ENCODE data around the gene ANGPTL8. TPM values are rescaled to one million over a fixed set of nuclear protein-coding genes. Genes with fewer than 3 reads are reported as not detected.
A peak's percentile ranks its signal among the peaks of the same experiment; 100 is the strongest.

Gene ANGPTL8
- total and polyA plus RNA-seq, 7 experiments from 2014 or later = not detected

GRCh38 chr19:11273296-11273695 lies 33.9 kb downstream of the ANGPTL8 start:
- ChIA-PET POLR2A (no interaction called here), CTCF (no interaction called here)

GRCh38 chr19:11273989-11274388 lies 34.6 kb downstream of the ANGPTL8 start:
- Mint-ChIP-seq H3K27ac (no peak overlapping the region), H3K4me3 (no peak overlapping the region), H3K27me3 (peaks cover 26 to 70% (median 32%) of the 10 kb centered on the region in 5 donors), H3K4me1 (peaks cover 0 to 5% (median 0%) of the 10 kb centered on the region in 7 donors), H3K9me3 (peaks cover 0 to 17% (median 7%) of the 10 kb centered on the region in 11 donors), H3K36me3 (peaks cover 0 to 3% (median 0%) of the 10 kb centered on the region in 5 donors)
- no peak for ATAC-seq
- no peak for DNase-seq
- ChIA-PET CTCF (interaction anchor here (0.6 kb wide), 1 partner anchor 19 kb away, joined by 4 read pairs; no protein-coding TSS in a partner anchor), POLR2A (no interaction called here)
- Histone ChIP-seq H3K9me3 (ENCODE audit: control insufficient read depth in 2 of 3, low read length in 3 of 3) (peaks cover 0 to 14% (median 0%) of the 10 kb centered on the region in 3 experiments), H3K27me3 (ENCODE audit: control insufficient read depth in 2 of 2, insufficient read depth in 2 of 2, low read length in 2 of 2) (no peaks in the 10 kb centered on the region), H3K4me1 (ENCODE audit: control insufficient read depth in 2 of 2, insufficient read depth in 2 of 2, low read length in 2 of 2) (peaks cover 0 to under 1% of the 10 kb centered on the region in 2 donors), H3K36me3 (ENCODE audit: control insufficient read depth in 2 of 3, insufficient read depth in 3 of 3, low read length in 3 of 3) (no peaks in the 10 kb centered on the region), H3K4me3 (ENCODE audit: low read length) (no peak overlapping the region), H3K27ac (ENCODE audit: low read depth, low read length) (no peak overlapping the region)
- intact Hi-C loops (cut with micrococcal nuclease) = no loop called here

More at GRCh38 chr19:11273296-11273695, 33.9 kb downstream of the ANGPTL8 start:
- no peak overlapping the region for H3K4me3 ChIP-seq (ENCODE audit: low read length)
- Mint-ChIP-seq H3K4me3 (no peak overlapping the region), H3K4me1 (peaks cover 0 to 5% (median 0%) of the 10 kb centered on the region in 7 donors), H3K27me3 (peaks cover 32 to 73% (median 37%) of the 10 kb centered on the region in 5 donors), H3K27ac (peak overlapping the region in 1 of 9 donors; percentile 65), H3K9me3 (peaks cover 0 to 12% (median 5%) of the 10 kb centered on the region in 11 donors), H3K36me3 (peaks cover 0 to 3% (median 0%) of the 10 kb centered on the region in 5 donors)
- peaks cover 0 to 7% (median 0%) of the 10 kb centered on the region in 3 experiments for H3K9me3 ChIP-seq (ENCODE audit: control insufficient read depth in 2 of 3, low read length in 3 of 3)
- intact Hi-C loops (cut with micrococcal nuclease) = no loop called here
- H3K27me3 ChIP-seq (ENCODE audit: control insufficient read depth in 2 of 2, insufficient read depth in 2 of 2, low read length in 2 of 2) = no peaks in the 10 kb centered on the region
- no peak for ATAC-seq
- DNase-seq = no peak
- H3K4me1 ChIP-seq (ENCODE audit: control insufficient read depth in 2 of 2, insufficient read depth in 2 of 2, low read length in 2 of 2) = no peaks in the 10 kb centered on the region
- no peaks in the 10 kb centered on the region for H3K36me3 ChIP-seq (ENCODE audit: control insufficient read depth in 2 of 3, insufficient read depth in 3 of 3, low read length in 3 of 3)
- no peak overlapping the region for H3K27ac ChIP-seq (ENCODE audit: low read depth, low read length)

GRCh38 chr19:11274533-11275086 lies 35.2 kb downstream of the ANGPTL8 start:
- POLR2A ChIA-PET = no interaction called here
- peaks cover 4 to 10% (median 5%) of the 10 kb centered on the region in 7 donors for H3K4me1 Mint-ChIP-seq

GRCh38 chr19:11278670-11279069 lies 39.3 kb downstream of the ANGPTL8 start:
- POLR2A ChIA-PET = interaction anchor here (0.6 kb wide), 1 partner anchor 155 kb away, joined by 3 read pairs; no protein-coding TSS in a partner anchor
- Mint-ChIP-seq H3K9me3 (peaks cover 0 to 38% (median 10%) of the 10 kb centered on the region in 11 donors), H3K27me3 (peaks cover 26 to 73% (median 29%) of the 10 kb centered on the region in 5 donors), H3K27ac (no peak overlapping the region), H3K4me3 (no peak overlapping the region), H3K36me3 (peaks cover 0 to 3% (median 0%) of the 10 kb centered on the region in 5 donors), H3K4me1 (peaks cover 6 to 22% (median 13%) of the 10 kb centered on the region in 7 donors)
- CTCF ChIA-PET = no interaction called here
- H3K36me3 ChIP-seq (ENCODE audit: control insufficient read depth in 2 of 3, insufficient read depth in 3 of 3, low read length in 3 of 3) = no peaks in the 10 kb centered on the region
- intact Hi-C loops (cut with micrococcal nuclease) = no loop called here
- DNase-seq (no peak), ATAC-seq (no peak)
- no peak overlapping the region for H3K27ac ChIP-seq (ENCODE audit: low read depth, low read length)
- H3K4me1 ChIP-seq (ENCODE audit: control insufficient read depth in 2 of 2, insufficient read depth in 2 of 2, low read length in 2 of 2) = peaks cover 10 to 18% of the 10 kb centered on the region in 2 donors
- peaks cover 0 to 24% (median 0%) of the 10 kb centered on the region in 3 experiments for H3K9me3 ChIP-seq (ENCODE audit: control insufficient read depth in 2 of 3, low read length in 3 of 3)
- H3K27me3 ChIP-seq (ENCODE audit: control insufficient read depth in 2 of 2, insufficient read depth in 2 of 2, low read length in 2 of 2) = no peaks in the 10 kb centered on the region
- H3K4me3 ChIP-seq (ENCODE audit: low read length) = no peak overlapping the region

More at GRCh38 chr19:11274533-11275086, 35.2 kb downstream of the ANGPTL8 start:
- intact Hi-C loops (cut with micrococcal nuclease) = no loop called here
- peaks cover 0 to 3% (median 0%) of the 10 kb centered on the region in 5 donors for H3K36me3 Mint-ChIP-seq
- no peak overlapping the region for H3K27ac Mint-ChIP-seq
- CTCF ChIA-PET = interaction anchor here (0.6 kb wide), 1 partner anchor 18 kb away, joined by 4 read pairs; no protein-coding TSS in a partner anchor
- H3K36me3 ChIP-seq (ENCODE audit: control insufficient read depth in 2 of 3, insufficient read depth in 3 of 3, low read length in 3 of 3) = no peaks in the 10 kb centered on the region
- H3K27me3 Mint-ChIP-seq = peaks cover 20 to 68% (median 27%) of the 10 kb centered on the region in 5 donors
- H3K9me3 Mint-ChIP-seq = peaks cover 0 to 22% (median 9%) of the 10 kb centered on the region in 11 donors
- no peak overlapping the region for H3K27ac ChIP-seq (ENCODE audit: low read depth, low read length)
- H3K4me3 Mint-ChIP-seq = no peak overlapping the region
- DNase-seq = no peak
- H3K4me3 ChIP-seq (ENCODE audit: low read length) = no peak overlapping the region
- peaks cover 6% of the 10 kb centered on the region in 2 donors for H3K4me1 ChIP-seq (ENCODE audit: control insufficient read depth in 2 of 2, insufficient read depth in 2 of 2, low read length in 2 of 2)
- no peak for ATAC-seq
- no peaks in the 10 kb centered on the region for H3K27me3 ChIP-seq (ENCODE audit: control insufficient read depth in 2 of 2, insufficient read depth in 2 of 2, low read length in 2 of 2)
- H3K9me3 ChIP-seq (ENCODE audit: control insufficient read depth in 2 of 3, low read length in 3 of 3) = peaks cover 0 to 20% (median 0%) of the 10 kb centered on the region in 3 experiments

- Mint-ChIP-seq H3K9me3 (peaks cover 0 to 38% (median 10%) of the 10 kb centered on the region in 11 donors), H3K36me3 (peaks cover 0 to 3% (median 0%) of the 10 kb centered on the region in 5 donors), H3K4me1 (peaks cover 6 to 22% (median 13%) of the 10 kb centered on the region in 7 donors), H3K27me3 (peaks cover 20 to 73% (median 36%) of the 10 kb centered on the region in 5 donors), H3K4me3 (peak overlapping the region; percentile 12 to 76 (median 46)), H3K27ac (peak overlapping the region in 6 of 9 donors; percentile 48 to 69 (median 62))
- intact Hi-C loops (cut with micrococcal nuclease) = no loop called here
- H3K9me3 ChIP-seq (ENCODE audit: control insufficient read depth in 2 of 3, low read length in 3 of 3) = peaks cover 0 to 24% (median 0%) of the 10 kb centered on the region in 3 experiments
- peak in 8 of 9 donors; percentile 45 to 78 (median 67) for DNase-seq
- POLR2A ChIA-PET = no interaction called here
- peaks cover 0 to 3% of the 10 kb centered on the region in 2 donors for H3K27me3 ChIP-seq (ENCODE audit: control insufficient read depth in 2 of 2, insufficient read depth in 2 of 2, low read length in 2 of 2)
- no peak overlapping the region for H3K27ac ChIP-seq (ENCODE audit: low read depth, low read length)
- H3K4me3 ChIP-seq (ENCODE audit: low read length) = peak overlapping the region; percentile 1
- no peaks in the 10 kb centered on the region for H3K36me3 ChIP-seq (ENCODE audit: control insufficient read depth in 2 of 3, insufficient read depth in 3 of 3, low read length in 3 of 3)
- H3K4me1 ChIP-seq (ENCODE audit: control insufficient read depth in 2 of 2, insufficient read depth in 2 of 2, low read length in 2 of 2) = peaks cover 10 to 18% of the 10 kb centered on the region in 2 donors
- CTCF ChIA-PET = interaction anchor here (0.6 to 0.8 kb wide), 3 partner anchors 203 to 979 kb away, joined by 3 to 5 read pairs (median 4); no protein-coding TSS in a partner anchor
- peak; percentile 92 for ATAC-seq
Measured at GRCh38 chr19:11279505-11280236, 40.3 kb downstream of the ANGPTL8 start.

- H3K9me3 ChIP-seq (ENCODE audit: control insufficient read depth in 2 of 3, low read length in 3 of 3) = peaks cover 0 to 24% (median 0%) of the 10 kb centered on the region in 3 experiments
- H3K4me1 ChIP-seq (ENCODE audit: control insufficient read depth in 2 of 2, insufficient read depth in 2 of 2, low read length in 2 of 2) = peaks cover 10 to 18% of the 10 kb centered on the region in 2 donors
- Mint-ChIP-seq H3K27ac (peak overlapping the region in 1 of 9 donors; percentile 33), H3K36me3 (peaks cover 0 to 2% (median 0%) of the 10 kb centered on the region in 5 donors), H3K27me3 (peaks cover 13 to 73% (median 31%) of the 10 kb centered on the region in 5 donors), H3K4me3 (no peak overlapping the region), H3K4me1 (peaks cover 6 to 22% (median 13%) of the 10 kb centered on the region in 7 donors), H3K9me3 (peaks cover 0 to 38% (median 10%) of the 10 kb centered on the region in 11 donors)
- no peak overlapping the region for H3K27ac ChIP-seq (ENCODE audit: low read depth, low read length)
- DNase-seq = no peak
- H3K36me3 ChIP-seq (ENCODE audit: control insufficient read depth in 2 of 3, insufficient read depth in 3 of 3, low read length in 3 of 3) = no peaks in the 10 kb centered on the region
- CTCF ChIA-PET = no interaction called here
- no peak overlapping the region for H3K4me3 ChIP-seq (ENCODE audit: low read length)
- POLR2A ChIA-PET = no interaction called here
- ATAC-seq = no peak
- intact Hi-C loops (cut with micrococcal nuclease) = no loop called here
- H3K27me3 ChIP-seq (ENCODE audit: control insufficient read depth in 2 of 2, insufficient read depth in 2 of 2, low read length in 2 of 2) = peaks cover 0 to 3% of the 10 kb centered on the region in 2 donors
Measured at GRCh38 chr19:11281356-11282049, 42.1 kb downstream of the ANGPTL8 start.
